GM23338 (cell line): Measurements from ENCODE around the gene CD2. TPM values are rescaled to one million over a fixed set of nuclear protein-coding genes. Genes with fewer than 3 reads are reported as not detected.
A peak's percentile ranks its signal among the peaks of the same experiment; 100 is the strongest.

Source experiments
- ATAC-seq: fragments of 200-7000 bp; cut with Tn5 transposase; 3 replicates; pipeline ENCODE4 v1.9.1; 2020
- DNase-seq: peaks from one replicate; pipeline ENCODE4 v3.0.0-alpha.2; 2015; ENCODE audit warnings: low spot score
- H2AFZ ChIP-seq: fragments of 200-600 bp; sonication (generic); 2 replicates; pipeline ENCODE4 v1.8.0; 2016; ENCODE audit warnings: antibody characterized with exemption, mild to moderate bottlenecking, moderate library complexity
- H3F3A ChIP-seq: fragments of 200-600 bp; sonication (generic); replicated peaks from 2 replicates; pipeline ENCODE4 v1.8.0; 2017; ENCODE audit warnings: antibody characterized with exemption, mixed run types, low read depth
- H3K27ac ChIP-seq: fragments of 200-600 bp; sonication (generic); 2 replicates; pipeline ENCODE4 v1.6.1; 2016; ENCODE audit warnings: low read depth
- H3K27me3 ChIP-seq: fragments of 200-600 bp; sonication (generic); 2 replicates; pipeline ENCODE4 v1.8.0; 2016; ENCODE audit warnings: mild to moderate bottlenecking, mixed run types, moderate library complexity; ENCODE audit not compliant: insufficient read depth
- H3K36me3 ChIP-seq: fragments of 200-600 bp; sonication (generic); 2 replicates; pipeline ENCODE4 v1.8.0; 2016; ENCODE audit warnings: mild to moderate bottlenecking; ENCODE audit not compliant: insufficient read depth
- H3K4me1 ChIP-seq: fragments of 200-600 bp; sonication (generic); 2 replicates; pipeline ENCODE4 v1.8.0; 2016; ENCODE audit warnings: mild to moderate bottlenecking, moderate library complexity; ENCODE audit not compliant: insufficient read depth
- H3K4me2 ChIP-seq: fragments of 200-600 bp; sonication (generic); 2 replicates; pipeline ENCODE4 v1.7.1; 2017; ENCODE audit warnings: mixed run types
- H3K4me3 ChIP-seq: fragments of 200-600 bp; sonication (generic); 2 replicates; pipeline ENCODE4 v1.6.1; 2016; ENCODE audit warnings: mixed run types
- H3K79me2 ChIP-seq: fragments of 200-600 bp; sonication (generic); replicated peaks from 2 replicates; pipeline ENCODE4 v1.8.0; 2017; ENCODE audit warnings: mild to moderate bottlenecking; ENCODE audit not compliant: insufficient read depth
- H3K9me2 ChIP-seq: fragments of 200-600 bp; sonication (generic); 2 replicates; pipeline ENCODE4 v1.8.0; 2017; ENCODE audit not compliant: insufficient read depth
- H4K20me1 ChIP-seq: fragments of 200-600 bp; sonication (generic); replicated peaks from 2 replicates; pipeline ENCODE4 v1.8.0; 2017; ENCODE audit warnings: mild to moderate bottlenecking; ENCODE audit not compliant: insufficient read depth
- H3K27ac Mint-ChIP-seq: 2 replicates; pipeline ENCODE4 v1.8.0; 2020; ENCODE audit warnings: inconsistent platforms, mild to moderate bottlenecking, moderate library complexity, mixed read lengths
- H3K27me3 Mint-ChIP-seq: 3 replicates; pipeline ENCODE4 v1.8.0; 2022; ENCODE audit warnings: low read depth, mild to moderate bottlenecking, moderate library complexity, mixed read lengths, inconsistent platforms; ENCODE audit not compliant: insufficient read depth, poor library complexity
- H3K36me3 Mint-ChIP-seq: 3 replicates; pipeline ENCODE4 v1.8.0; 2021; ENCODE audit warnings: low read depth, mild to moderate bottlenecking, inconsistent platforms, moderate library complexity, mixed read lengths
- H3K4me1 Mint-ChIP-seq: 3 replicates; pipeline ENCODE4 v1.8.0; 2020; ENCODE audit warnings: mild to moderate bottlenecking, inconsistent platforms, mixed read lengths
- H3K4me3 Mint-ChIP-seq: 3 replicates; pipeline ENCODE4 v1.8.0; 2021; ENCODE audit warnings: moderate library complexity, mild to moderate bottlenecking, inconsistent platforms, mixed read lengths
- H3K9me3 Mint-ChIP-seq: 3 replicates; pipeline ENCODE4 v1.8.0; 2020; ENCODE audit warnings: moderate library complexity, mild to moderate bottlenecking, inconsistent platforms, mixed read lengths
- EZH2 ChIP-seq: fragments of 200-600 bp; sonication (generic); IDR thresholded peaks from one replicate; pipeline ENCODE4 v1.8.0; 2017; ENCODE audit warnings: antibody characterized with exemption, mild to moderate bottlenecking, low read depth; ENCODE audit not compliant: unreplicated experiment
- EZH2phosphoT487 ChIP-seq: fragments of 200-600 bp; sonication (generic); IDR thresholded peaks from one replicate; pipeline ENCODE4 v1.8.1; 2018; ENCODE audit warnings: antibody characterized with exemption; ENCODE audit not compliant: unreplicated experiment
- JUNB ChIP-seq: IDR thresholded peaks from one replicate; pipeline ENCODE4 v1.6.1; 2016; ENCODE audit warnings: antibody characterized with exemption; ENCODE audit not compliant: unreplicated experiment
- POLR2AphosphoS5 ChIP-seq: IDR thresholded peaks from 2 replicates; pipeline ENCODE4 v1.6.1; 2016; ENCODE audit warnings: antibody characterized with exemption, low read depth
- STAT1 ChIP-seq: IDR thresholded peaks from one replicate; pipeline ENCODE4 v1.6.1; 2016; ENCODE audit warnings: antibody characterized with exemption; ENCODE audit not compliant: unreplicated experiment
- ZNF114 ChIP-seq: fragments of 250-450 bp; sonication (Bioruptor Pico); IDR thresholded peaks from 2 replicates; pipeline ENCODE4 v1.5.0; 2020; ENCODE audit warnings: mild to moderate bottlenecking, moderate library complexity
- polyA plus RNA-seq: library from polyadenylated mRNA; unstranded; fragments of >200 nt; fragmentation: Nextera tagmentation; extraction: Ambion mirVana; gene quantifications from 2 replicates; pipeline ENCODE4 v1.2.1, GENCODE V29; 2016
- total RNA-seq: library from RNA; depleted of rRNA; stranded (reverse); fragments of >200 nt; shearing (Covaris generic); gene quantifications from 2 replicates; pipeline ENCODE4 v1.2.3, GENCODE V29; 2014
- TF ChIP-seq, protein P1 (sequence below), 2 experiments: fragments of 200-600 bp in 1 of 2; sonication (generic) in 1 of 2; conservative IDR thresholded peaks; 2 replicates each; pipeline versions ENCODE4 v1.5.1 to v1.6.1; 2016 to 2017; ENCODE audit warnings: antibody characterized with exemption in 2 of 2, low read depth in 2 of 2, mild to moderate bottlenecking in 2 of 2, moderate library complexity in 1 of 2
- TF ChIP-seq, protein P2 (sequence below): IDR thresholded peaks from one replicate; pipeline ENCODE4 v1.6.1; 2018; ENCODE audit warnings: antibody characterized with exemption; ENCODE audit not compliant: unreplicated experiment
- TF ChIP-seq, protein P3 (sequence below): IDR thresholded peaks from 2 replicates; pipeline ENCODE4 v1.6.1; 2016; ENCODE audit warnings: antibody characterized with exemption

The CD2 gene
- total and polyA plus RNA-seq, 2 experiments from 2014 or later = not detected

DNA sequence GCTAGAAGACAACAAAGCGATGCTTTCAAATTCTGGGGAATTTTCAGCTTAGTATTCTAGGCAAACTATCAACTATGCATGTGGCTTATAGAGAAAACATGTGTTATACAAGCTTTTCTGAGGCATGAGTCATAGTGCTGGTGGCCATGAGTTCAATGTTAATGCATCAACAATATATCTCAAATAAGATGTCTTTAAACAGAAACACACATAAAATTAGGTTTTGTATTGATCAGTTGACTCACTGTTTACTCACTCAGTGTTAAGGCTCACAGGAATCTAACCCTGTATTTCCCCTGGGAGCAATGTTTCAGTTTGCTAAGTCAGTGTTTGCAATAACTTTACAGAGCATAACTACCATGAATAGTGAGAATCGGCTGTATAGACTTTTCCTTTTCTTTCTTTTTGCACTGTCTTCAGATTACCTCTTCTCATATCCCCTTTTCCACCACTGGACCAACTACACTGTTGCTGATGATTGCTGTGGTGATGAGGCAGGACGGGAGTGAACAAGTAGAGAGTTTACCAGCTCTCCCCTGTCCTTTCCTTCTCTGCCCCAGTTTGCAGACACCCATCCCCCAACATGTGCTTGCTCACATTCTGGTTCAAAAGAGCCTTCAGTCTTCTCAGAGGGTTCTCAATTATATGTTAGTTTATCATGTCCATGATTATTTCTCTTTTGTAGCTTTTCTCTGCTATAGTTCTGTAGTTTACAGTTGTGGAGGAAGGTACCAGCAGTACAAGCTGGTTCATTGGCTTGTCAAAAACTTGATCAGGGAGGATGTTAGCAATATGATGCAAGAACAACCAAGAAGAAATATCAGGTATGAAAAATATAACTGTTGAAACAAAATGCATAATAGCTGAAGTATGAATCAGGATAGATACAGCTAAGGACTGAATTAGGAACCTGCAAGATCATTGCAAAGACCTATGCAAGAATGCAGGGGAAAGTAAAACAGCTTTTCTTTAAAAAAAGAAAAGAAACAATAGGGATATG, 23.9 kb downstream of the CD2 start:
- Histone ChIP-seq H3K79me2 (no peaks in the 10 kb centered on the region), H2AFZ (peak overlapping the region; percentile 83), H3K4me3 (no peak overlapping the region), H3K27me3 (no peaks in the 10 kb centered on the region), H3K9me2 (no peaks in the 10 kb centered on the region), H3K27ac (no peak overlapping the region), H3K4me1 (no peaks in the 10 kb centered on the region), H3F3A (no peaks in the 10 kb centered on the region), H3K4me2 (no peak overlapping the region), H3K36me3 (no peaks in the 10 kb centered on the region), H4K20me1 (no peaks in the 10 kb centered on the region)
- Mint-ChIP-seq H3K27ac (no peak overlapping the region; the same call in 1 of the 2 replicates), H3K27me3 (no peaks in the 10 kb centered on the region), H3K9me3 (peaks cover 2% of the 10 kb centered on the region; the same call in 1 of the 3 replicates), H3K4me3 (no peak overlapping the region), H3K36me3 (no peaks in the 10 kb centered on the region), H3K4me1 (peaks cover 9% of the 10 kb centered on the region; the same call in 2 of the 3 replicates)
- DNase-seq (peak; percentile 9), ATAC-seq (peak; percentile 38; the same call in 2 of the 3 replicates)
- no peak for TF ChIP-seq JUNB
- TF ChIP-seq, protein P1, sequence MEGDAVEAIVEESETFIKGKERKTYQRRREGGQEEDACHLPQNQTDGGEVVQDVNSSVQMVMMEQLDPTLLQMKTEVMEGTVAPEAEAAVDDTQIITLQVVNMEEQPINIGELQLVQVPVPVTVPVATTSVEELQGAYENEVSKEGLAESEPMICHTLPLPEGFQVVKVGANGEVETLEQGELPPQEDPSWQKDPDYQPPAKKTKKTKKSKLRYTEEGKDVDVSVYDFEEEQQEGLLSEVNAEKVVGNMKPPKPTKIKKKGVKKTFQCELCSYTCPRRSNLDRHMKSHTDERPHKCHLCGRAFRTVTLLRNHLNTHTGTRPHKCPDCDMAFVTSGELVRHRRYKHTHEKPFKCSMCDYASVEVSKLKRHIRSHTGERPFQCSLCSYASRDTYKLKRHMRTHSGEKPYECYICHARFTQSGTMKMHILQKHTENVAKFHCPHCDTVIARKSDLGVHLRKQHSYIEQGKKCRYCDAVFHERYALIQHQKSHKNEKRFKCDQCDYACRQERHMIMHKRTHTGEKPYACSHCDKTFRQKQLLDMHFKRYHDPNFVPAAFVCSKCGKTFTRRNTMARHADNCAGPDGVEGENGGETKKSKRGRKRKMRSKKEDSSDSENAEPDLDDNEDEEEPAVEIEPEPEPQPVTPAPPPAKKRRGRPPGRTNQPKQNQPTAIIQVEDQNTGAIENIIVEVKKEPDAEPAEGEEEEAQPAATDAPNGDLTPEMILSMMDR (conservative IDR thresholded peaks at IDR 0.05; ENCODE audit: low read depth in 2 of 2) = no peak
- no peak for TF ChIP-seq EZH2

DNA sequence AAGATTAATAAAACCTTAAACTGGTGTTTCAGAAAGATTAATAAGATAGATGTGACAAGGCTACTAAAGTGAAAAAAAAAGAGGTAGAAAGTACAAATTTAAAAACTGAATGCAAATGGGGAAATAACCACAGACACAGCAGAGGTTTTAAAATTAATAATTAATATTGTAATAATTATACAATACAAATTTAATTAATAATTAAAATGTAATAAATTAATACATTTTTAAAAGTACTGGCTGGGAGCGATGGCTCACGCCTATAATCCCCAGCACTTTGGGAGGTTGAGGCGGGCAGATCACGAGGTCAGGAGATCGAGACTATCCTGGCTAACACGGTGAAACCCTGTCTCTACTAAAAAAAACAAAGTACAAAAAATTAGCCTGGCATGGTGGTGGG, 26.8 kb downstream of the CD2 start:
- Mint-ChIP-seq H3K36me3 (no peaks in the 10 kb centered on the region), H3K27ac (no peak overlapping the region), H3K4me1 (peaks cover 9% of the 10 kb centered on the region; the same call in 2 of the 3 replicates), H3K27me3 (no peaks in the 10 kb centered on the region), H3K4me3 (no peak overlapping the region), H3K9me3 (no peaks in the 10 kb centered on the region; the same call in 2 of the 3 replicates)
- Histone ChIP-seq H3K27me3 (no peaks in the 10 kb centered on the region), H4K20me1 (no peaks in the 10 kb centered on the region), H3K4me1 (no peaks in the 10 kb centered on the region), H2AFZ (no peak overlapping the region), H3K79me2 (no peaks in the 10 kb centered on the region), H3K4me3 (no peak overlapping the region), H3F3A (no peaks in the 10 kb centered on the region), H3K27ac (no peak overlapping the region), H3K4me2 (no peak overlapping the region), H3K9me2 (no peaks in the 10 kb centered on the region), H3K36me3 (no peaks in the 10 kb centered on the region)
- DNase-seq (no peak), ATAC-seq (no peak)
- TF ChIP-seq ZNF114 (CRISPR knock-in tag) (no peak), POLR2AphosphoS5 (no peak), EZH2 (no peak), STAT1 (no peak), JUNB (no peak), EZH2phosphoT487 (no peak)
- TF ChIP-seq, protein P2, sequence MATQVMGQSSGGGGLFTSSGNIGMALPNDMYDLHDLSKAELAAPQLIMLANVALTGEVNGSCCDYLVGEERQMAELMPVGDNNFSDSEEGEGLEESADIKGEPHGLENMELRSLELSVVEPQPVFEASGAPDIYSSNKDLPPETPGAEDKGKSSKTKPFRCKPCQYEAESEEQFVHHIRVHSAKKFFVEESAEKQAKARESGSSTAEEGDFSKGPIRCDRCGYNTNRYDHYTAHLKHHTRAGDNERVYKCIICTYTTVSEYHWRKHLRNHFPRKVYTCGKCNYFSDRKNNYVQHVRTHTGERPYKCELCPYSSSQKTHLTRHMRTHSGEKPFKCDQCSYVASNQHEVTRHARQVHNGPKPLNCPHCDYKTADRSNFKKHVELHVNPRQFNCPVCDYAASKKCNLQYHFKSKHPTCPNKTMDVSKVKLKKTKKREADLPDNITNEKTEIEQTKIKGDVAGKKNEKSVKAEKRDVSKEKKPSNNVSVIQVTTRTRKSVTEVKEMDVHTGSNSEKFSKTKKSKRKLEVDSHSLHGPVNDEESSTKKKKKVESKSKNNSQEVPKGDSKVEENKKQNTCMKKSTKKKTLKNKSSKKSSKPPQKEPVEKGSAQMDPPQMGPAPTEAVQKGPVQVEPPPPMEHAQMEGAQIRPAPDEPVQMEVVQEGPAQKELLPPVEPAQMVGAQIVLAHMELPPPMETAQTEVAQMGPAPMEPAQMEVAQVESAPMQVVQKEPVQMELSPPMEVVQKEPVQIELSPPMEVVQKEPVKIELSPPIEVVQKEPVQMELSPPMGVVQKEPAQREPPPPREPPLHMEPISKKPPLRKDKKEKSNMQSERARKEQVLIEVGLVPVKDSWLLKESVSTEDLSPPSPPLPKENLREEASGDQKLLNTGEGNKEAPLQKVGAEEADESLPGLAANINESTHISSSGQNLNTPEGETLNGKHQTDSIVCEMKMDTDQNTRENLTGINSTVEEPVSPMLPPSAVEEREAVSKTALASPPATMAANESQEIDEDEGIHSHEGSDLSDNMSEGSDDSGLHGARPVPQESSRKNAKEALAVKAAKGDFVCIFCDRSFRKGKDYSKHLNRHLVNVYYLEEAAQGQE = no peak
- TF ChIP-seq, protein P3, sequence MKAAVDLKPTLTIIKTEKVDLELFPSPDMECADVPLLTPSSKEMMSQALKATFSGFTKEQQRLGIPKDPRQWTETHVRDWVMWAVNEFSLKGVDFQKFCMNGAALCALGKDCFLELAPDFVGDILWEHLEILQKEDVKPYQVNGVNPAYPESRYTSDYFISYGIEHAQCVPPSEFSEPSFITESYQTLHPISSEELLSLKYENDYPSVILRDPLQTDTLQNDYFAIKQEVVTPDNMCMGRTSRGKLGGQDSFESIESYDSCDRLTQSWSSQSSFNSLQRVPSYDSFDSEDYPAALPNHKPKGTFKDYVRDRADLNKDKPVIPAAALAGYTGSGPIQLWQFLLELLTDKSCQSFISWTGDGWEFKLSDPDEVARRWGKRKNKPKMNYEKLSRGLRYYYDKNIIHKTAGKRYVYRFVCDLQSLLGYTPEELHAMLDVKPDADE = no peak
